HL-60 (cell line): Measurements from ENCODE around the gene PLA2G4E.

Experiments
- DNase-seq, 2 experiments: peaks; one replicate each; pipeline ENCODE4 v3.0.0-alpha.2; 2010 to 2020; ENCODE audit warnings: low read depth in 1 of 2, low spot score in 1 of 2
- H3K27ac ChIP-seq: fragments of 250-450 bp; sonication (Bioruptor Pico); replicated peaks from 2 replicates; pipeline ENCODE4 v1.5.1; 2020; ENCODE audit warnings: mild to moderate bottlenecking, moderate library complexity
- H3K27me3 ChIP-seq: fragments of 250-450 bp; sonication (Bioruptor Pico); 2 replicates; pipeline ENCODE4 v1.5.1; 2021; ENCODE audit warnings: mild to moderate bottlenecking, moderate library complexity; ENCODE audit not compliant: insufficient read depth, poor library complexity, severe bottlenecking
- H3K4me3 ChIP-seq: replicated peaks from 2 replicates; pipeline ENCODE4 v1.5.1; 2011; ENCODE audit warnings: mild to moderate bottlenecking, control low read depth, low read length; ENCODE audit not compliant: insufficient read depth
- GABPA ChIP-seq: IDR thresholded peaks from 2 replicates; pipeline ENCODE4 v1.6.1; 2012; ENCODE audit warnings: low read depth
- POLR2AphosphoS5 ChIP-seq: IDR thresholded peaks from 2 replicates; pipeline ENCODE4 v1.6.1; 2012; ENCODE audit warnings: low read depth
- REST ChIP-seq: IDR thresholded peaks from 2 replicates; pipeline ENCODE4 v1.6.1; 2012; ENCODE audit warnings: low read depth; ENCODE audit not compliant: insufficient replicate concordance
- SPI1 ChIP-seq: IDR thresholded peaks from 2 replicates; pipeline ENCODE4 v1.6.1; 2012; ENCODE audit warnings: low read depth, mild to moderate bottlenecking, borderline replicate concordance
- TF ChIP-seq, protein P1 (sequence below): IDR thresholded peaks from one replicate; pipeline ENCODE4 v1.5.1; 2011; ENCODE audit warnings: low read length, control low read depth, inconsistent platforms; ENCODE audit not compliant: insufficient read depth

Gene PLA2G4E

GRCh38 chr15:41992151-41992802, 28.6 kb downstream of the PLA2G4E start:
- no peak overlapping the region for H3K27ac ChIP-seq
- TF ChIP-seq GABPA (no peak), SPI1 (no peak), POLR2AphosphoS5 (no peak), REST (no peak)
- TF ChIP-seq, protein P1, sequence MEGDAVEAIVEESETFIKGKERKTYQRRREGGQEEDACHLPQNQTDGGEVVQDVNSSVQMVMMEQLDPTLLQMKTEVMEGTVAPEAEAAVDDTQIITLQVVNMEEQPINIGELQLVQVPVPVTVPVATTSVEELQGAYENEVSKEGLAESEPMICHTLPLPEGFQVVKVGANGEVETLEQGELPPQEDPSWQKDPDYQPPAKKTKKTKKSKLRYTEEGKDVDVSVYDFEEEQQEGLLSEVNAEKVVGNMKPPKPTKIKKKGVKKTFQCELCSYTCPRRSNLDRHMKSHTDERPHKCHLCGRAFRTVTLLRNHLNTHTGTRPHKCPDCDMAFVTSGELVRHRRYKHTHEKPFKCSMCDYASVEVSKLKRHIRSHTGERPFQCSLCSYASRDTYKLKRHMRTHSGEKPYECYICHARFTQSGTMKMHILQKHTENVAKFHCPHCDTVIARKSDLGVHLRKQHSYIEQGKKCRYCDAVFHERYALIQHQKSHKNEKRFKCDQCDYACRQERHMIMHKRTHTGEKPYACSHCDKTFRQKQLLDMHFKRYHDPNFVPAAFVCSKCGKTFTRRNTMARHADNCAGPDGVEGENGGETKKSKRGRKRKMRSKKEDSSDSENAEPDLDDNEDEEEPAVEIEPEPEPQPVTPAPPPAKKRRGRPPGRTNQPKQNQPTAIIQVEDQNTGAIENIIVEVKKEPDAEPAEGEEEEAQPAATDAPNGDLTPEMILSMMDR: no peak
- no peak overlapping the region for H3K4me3 ChIP-seq
- no peaks in the 10 kb centered on the region for H3K27me3 ChIP-seq
- no peak for DNase-seq

DNA sequence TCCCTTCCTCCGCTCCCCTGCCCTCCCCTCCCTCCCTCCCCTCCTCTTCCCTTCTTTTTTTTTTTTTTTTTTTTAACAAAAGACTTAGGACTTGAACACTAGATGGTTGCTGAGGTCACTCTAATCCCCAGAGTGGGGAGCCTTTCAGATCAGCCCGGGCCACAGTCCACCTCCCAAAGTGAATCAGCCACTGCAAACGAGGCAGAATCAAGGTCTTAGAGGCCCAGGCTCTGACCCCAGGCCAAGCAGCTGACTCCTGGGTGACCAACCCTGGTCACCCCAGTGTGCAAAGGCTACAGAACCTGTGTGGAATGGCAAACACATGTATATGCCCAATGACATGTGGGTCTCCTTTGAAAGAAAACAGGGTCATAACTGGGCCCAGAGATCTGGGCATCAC, 30.2 kb downstream of the PLA2G4E start:
- no peak for DNase-seq
- H3K27ac ChIP-seq: no peak overlapping the region
- no peaks in the 10 kb centered on the region for H3K27me3 ChIP-seq
- TF ChIP-seq, protein P1: no peak
- TF ChIP-seq POLR2AphosphoS5: no peak
- TF ChIP-seq SPI1: no peak
- no peak for TF ChIP-seq REST
- no peak for TF ChIP-seq GABPA
- H3K4me3 ChIP-seq: no peak overlapping the region

GRCh38 chr15:41990243-41990605, 30.6 kb downstream of the PLA2G4E start:
- Histone ChIP-seq H3K27me3 (no peaks in the 10 kb centered on the region), H3K4me3 (no peak overlapping the region), H3K27ac (no peak overlapping the region)
- no peak for DNase-seq
- TF ChIP-seq POLR2AphosphoS5 (no peak), REST (no peak)
